Endodermal cell (in vitro differentiated cells): ENCODE measurements around the gene KCNC1. TPM values are rescaled to one million over a fixed set of nuclear protein-coding genes. Genes with fewer than 3 reads are reported as not detected.

Experiments used
- DNase-seq: peaks from one replicate; pipeline ENCODE4 v3.0.0-alpha.2; 2017
- H3K27ac ChIP-seq: 2 replicates; pipeline ENCODE4 v1.5.1; 2013; ENCODE audit warnings: mild to moderate bottlenecking, low read depth, low read length, moderate library complexity
- H3K27me3 ChIP-seq: 2 replicates; pipeline ENCODE4 v1.6.1; 2013; ENCODE audit warnings: mild to moderate bottlenecking, low read length, moderate library complexity; ENCODE audit not compliant: insufficient read depth, control insufficient read depth, poor library complexity, severe bottlenecking
- H3K36me3 ChIP-seq: 2 replicates; pipeline ENCODE4 v1.7.0; 2013; ENCODE audit warnings: mild to moderate bottlenecking, low read length, moderate library complexity; ENCODE audit not compliant: control insufficient read depth, insufficient read depth
- H3K4me1 ChIP-seq: one replicate; pipeline ENCODE4 v1.7.0; 2013; ENCODE audit warnings: low read length; ENCODE audit not compliant: control insufficient read depth, insufficient read depth
- H3K4me3 ChIP-seq: 2 replicates; pipeline ENCODE4 v1.5.1; 2013; ENCODE audit warnings: mild to moderate bottlenecking, low read length, moderate library complexity
- H3K9ac ChIP-seq: 2 replicates; pipeline ENCODE4 v1.6.1; 2013; ENCODE audit warnings: mild to moderate bottlenecking, low read length, moderate library complexity; ENCODE audit not compliant: poor library complexity, severe bottlenecking; ENCODE audit errors: extremely low read depth
- H3K9me3 ChIP-seq: 2 replicates; pipeline ENCODE4 v1.6.1; 2013; ENCODE audit warnings: mild to moderate bottlenecking, low read length, moderate library complexity; ENCODE audit not compliant: control insufficient read depth
- H3K27ac Mint-ChIP-seq: 2 replicates; pipeline ENCODE4 v1.8.0; 2020; ENCODE audit warnings: mixed read lengths
- H3K27me3 Mint-ChIP-seq: 2 replicates; pipeline ENCODE4 v1.8.0; 2021; ENCODE audit warnings: mild to moderate bottlenecking, mixed read lengths; ENCODE audit not compliant: insufficient read depth
- H3K36me3 Mint-ChIP-seq: 2 replicates; pipeline ENCODE4 v1.8.0; 2020; ENCODE audit warnings: low read depth, mixed read lengths
- H3K4me1 Mint-ChIP-seq: 2 replicates; pipeline ENCODE4 v1.8.0; 2020; ENCODE audit warnings: mixed read lengths
- H3K4me3 Mint-ChIP-seq: 2 replicates; pipeline ENCODE4 v1.8.0; 2020; ENCODE audit warnings: mild to moderate bottlenecking, moderate library complexity, mixed read lengths
- H3K9me3 Mint-ChIP-seq: 2 replicates; pipeline ENCODE4 v1.8.0; 2020; ENCODE audit warnings: mild to moderate bottlenecking, mixed read lengths
- WGBS, 2 experiments: methylation state at CpG; one replicate each; pipeline versions ENCODE4 v1.1.5 to v1.1.7; 2013; ENCODE audit warnings: missing lambda C conversion rate in 2 of 2, mixed read lengths in 1 of 2; ENCODE audit not compliant: insufficient coverage in 1 of 2, insufficient read length in 1 of 2; 5-methylcytosine and 5-hydroxymethylcytosine counted together
- total RNA-seq, 2 donors: library from RNA; stranded (reverse); fragmentation: NEBNext Ultra II Directional in 1 of 2; extraction: Animal tissue kit (Norgen Biotek cat#: 25700) in 1 of 2; gene quantifications; 2 replicates in 1 of 2; 3 replicates in 1 of 2; pipeline ENCODE4 v1.2.1, GENCODE V29; 2021
- TF ChIP-seq, protein P1 (sequence below): fragments of 200-600 bp; sonication (generic); conservative IDR thresholded peaks from 2 replicates; pipeline ENCODE4 v1.5.0; 2021; ENCODE audit warnings: antibody characterized with exemption, mild to moderate bottlenecking

The KCNC1 gene
- total RNA-seq, 2 donors from 2014 or later: not detected

DNA sequence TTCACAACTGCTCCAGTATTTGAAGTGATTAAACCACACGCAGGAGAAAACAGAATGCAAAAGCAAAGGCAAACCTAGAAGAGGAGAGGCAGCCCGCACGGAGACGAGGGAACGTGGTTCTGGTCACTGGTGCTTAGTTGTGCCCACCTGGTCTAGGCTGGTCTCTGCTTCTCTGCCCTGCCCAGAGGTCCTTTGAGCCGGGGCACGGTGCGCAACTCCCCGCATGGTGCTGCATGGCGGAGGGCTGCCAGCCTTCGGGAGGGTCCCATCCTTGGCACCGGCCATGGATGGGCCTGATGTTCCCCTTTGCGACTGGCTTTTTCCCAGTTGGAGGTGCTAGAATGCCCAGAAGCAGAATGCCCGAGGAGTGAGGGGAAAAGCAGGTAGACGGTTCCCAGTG is 46.1 kb downstream of the KCNC1 start:
- Mint-ChIP-seq H3K4me3 (no peak overlapping the region), H3K4me1 (no peaks in the 10 kb centered on the region), H3K27me3 (no peaks in the 10 kb centered on the region), H3K27ac (no peak overlapping the region), H3K36me3 (no peaks in the 10 kb centered on the region), H3K9me3 (no peaks in the 10 kb centered on the region)
- H3K4me1 ChIP-seq: no peaks in the 10 kb centered on the region
- DNase-seq: no peak
- H3K27ac ChIP-seq: no peak overlapping the region
- TF ChIP-seq, protein P1, sequence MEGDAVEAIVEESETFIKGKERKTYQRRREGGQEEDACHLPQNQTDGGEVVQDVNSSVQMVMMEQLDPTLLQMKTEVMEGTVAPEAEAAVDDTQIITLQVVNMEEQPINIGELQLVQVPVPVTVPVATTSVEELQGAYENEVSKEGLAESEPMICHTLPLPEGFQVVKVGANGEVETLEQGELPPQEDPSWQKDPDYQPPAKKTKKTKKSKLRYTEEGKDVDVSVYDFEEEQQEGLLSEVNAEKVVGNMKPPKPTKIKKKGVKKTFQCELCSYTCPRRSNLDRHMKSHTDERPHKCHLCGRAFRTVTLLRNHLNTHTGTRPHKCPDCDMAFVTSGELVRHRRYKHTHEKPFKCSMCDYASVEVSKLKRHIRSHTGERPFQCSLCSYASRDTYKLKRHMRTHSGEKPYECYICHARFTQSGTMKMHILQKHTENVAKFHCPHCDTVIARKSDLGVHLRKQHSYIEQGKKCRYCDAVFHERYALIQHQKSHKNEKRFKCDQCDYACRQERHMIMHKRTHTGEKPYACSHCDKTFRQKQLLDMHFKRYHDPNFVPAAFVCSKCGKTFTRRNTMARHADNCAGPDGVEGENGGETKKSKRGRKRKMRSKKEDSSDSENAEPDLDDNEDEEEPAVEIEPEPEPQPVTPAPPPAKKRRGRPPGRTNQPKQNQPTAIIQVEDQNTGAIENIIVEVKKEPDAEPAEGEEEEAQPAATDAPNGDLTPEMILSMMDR: no peak
- no peaks in the 10 kb centered on the region for H3K9me3 ChIP-seq
- H3K27me3 ChIP-seq: no peaks in the 10 kb centered on the region
- H3K36me3 ChIP-seq: no peaks in the 10 kb centered on the region
- 91 to 92% methylated on average over 9 to 15 of the region's 15 CpGs for WGBS, 2 experiments
- H3K4me3 ChIP-seq: no peak overlapping the region
- no peak overlapping the region for H3K9ac ChIP-seq

DNA sequence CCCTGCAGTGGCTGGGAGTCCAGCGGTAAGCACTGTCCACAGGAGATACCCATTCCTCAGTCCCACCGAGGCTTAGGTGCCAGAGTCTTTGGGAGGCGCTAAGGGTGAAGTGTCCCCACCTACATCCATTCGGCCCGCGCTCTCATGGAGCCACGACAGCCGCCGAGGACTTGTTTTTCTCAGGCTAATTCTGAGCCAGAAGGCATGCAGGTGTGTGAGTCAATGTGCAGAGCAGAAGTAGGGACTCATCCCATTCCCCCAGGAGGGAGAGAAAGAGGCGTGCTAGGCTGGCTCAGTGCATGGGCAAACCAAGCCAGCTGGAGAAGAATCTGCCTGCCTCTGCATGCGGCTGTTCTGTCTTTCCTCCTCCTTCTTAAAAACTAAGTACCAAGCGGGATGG is 46.6 kb downstream of the KCNC1 start:
- Mint-ChIP-seq H3K9me3 (no peaks in the 10 kb centered on the region), H3K36me3 (no peaks in the 10 kb centered on the region), H3K27me3 (no peaks in the 10 kb centered on the region), H3K4me1 (no peaks in the 10 kb centered on the region), H3K4me3 (no peak overlapping the region), H3K27ac (no peak overlapping the region)
- Histone ChIP-seq H3K9ac (no peak overlapping the region), H3K4me3 (no peak overlapping the region), H3K9me3 (no peaks in the 10 kb centered on the region), H3K36me3 (no peaks in the 10 kb centered on the region), H3K27ac (no peak overlapping the region), H3K27me3 (no peaks in the 10 kb centered on the region), H3K4me1 (no peaks in the 10 kb centered on the region)
- WGBS, 2 experiments: 87 to 90% methylated on average over 7 to 12 of the region's 12 CpGs
- TF ChIP-seq, protein P1: no peak
- no peak for DNase-seq

- Mint-ChIP-seq H3K4me1 (no peaks in the 10 kb centered on the region), H3K27ac (no peak overlapping the region), H3K27me3 (no peaks in the 10 kb centered on the region), H3K4me3 (no peak overlapping the region), H3K9me3 (no peaks in the 10 kb centered on the region), H3K36me3 (no peaks in the 10 kb centered on the region)
- no peaks in the 10 kb centered on the region for H3K9me3 ChIP-seq
- no peak overlapping the region for H3K27ac ChIP-seq
- H3K4me3 ChIP-seq: no peak overlapping the region
- H3K36me3 ChIP-seq: no peaks in the 10 kb centered on the region
- DNase-seq: no peak
- no peak overlapping the region for H3K9ac ChIP-seq
- no peaks in the 10 kb centered on the region for H3K27me3 ChIP-seq
- no peaks in the 10 kb centered on the region for H3K4me1 ChIP-seq
- WGBS, 2 experiments: 90 to 94% methylated on average over 4 to 10 of the region's 12 CpGs
- TF ChIP-seq, protein P1: no peak
These were observed 47.0 kb downstream of the KCNC1 start for GRCh38 chr11:17781626-17782025.
